Natural killer cell (primary cell): ENCODE measurements around the gene ARGLU1. TPM values are rescaled to one million over a fixed set of nuclear protein-coding genes. Genes with fewer than 3 reads are reported as not detected.

ENCODE experiments used
- ATAC-seq, 3 donors: fragments of 150-1000 bp in 2 of 3; fragments of 200-7000 bp in 1 of 3; cut with Tn5 transposase; 1 replicate in 1 of 3; 2 replicates in 2 of 3; pipeline ENCODE4 v1.10.0; 2021; ENCODE audit warnings: mild to moderate bottlenecking in 2 of 3, moderate library complexity in 2 of 3
- DNase-seq, 2 donors: peaks; one replicate each; pipeline versions ENCODE4 v3.0.0 to v3.0.0-alpha.2; 2013 to 2021; ENCODE audit warnings: mixed read lengths in 1 of 2
- H3K27ac ChIP-seq: one replicate; pipeline ENCODE4 v1.5.1; 2013; ENCODE audit warnings: mild to moderate bottlenecking, low read length
- H3K27me3 ChIP-seq: one replicate; pipeline ENCODE4 v1.6.1; 2013; ENCODE audit warnings: low read length; ENCODE audit not compliant: control insufficient read depth, insufficient read depth
- H3K36me3 ChIP-seq: one replicate; pipeline ENCODE4 v1.6.1; 2013; ENCODE audit warnings: low read length; ENCODE audit not compliant: control insufficient read depth, insufficient read depth
- H3K4me1 ChIP-seq: one replicate; pipeline ENCODE4 v1.6.1; 2013; ENCODE audit warnings: low read length; ENCODE audit not compliant: control insufficient read depth, insufficient read depth
- H3K4me3 ChIP-seq: one replicate; pipeline ENCODE4 v1.5.1; 2013; ENCODE audit warnings: low read length
- H3K9me3 ChIP-seq: one replicate; pipeline ENCODE4 v1.6.1; 2013; ENCODE audit warnings: low read length; ENCODE audit not compliant: control insufficient read depth, insufficient read depth
- H3K27ac Mint-ChIP-seq, 2 donors: one replicate each; pipeline ENCODE4 v1.8.0; 2022; ENCODE audit warnings: mild to moderate bottlenecking in 2 of 2, mixed read lengths in 2 of 2, moderate library complexity in 1 of 2
- H3K27me3 Mint-ChIP-seq, 2 donors: one replicate each; pipeline ENCODE4 v1.8.0; 2022; ENCODE audit warnings: low read depth in 2 of 2, mixed read lengths in 2 of 2
- H3K36me3 Mint-ChIP-seq: one replicate; pipeline ENCODE4 v1.8.0; 2022; ENCODE audit warnings: mixed read lengths
- H3K4me1 Mint-ChIP-seq, 2 donors: one replicate each; pipeline ENCODE4 v1.8.0; 2022; ENCODE audit warnings: mixed read lengths in 2 of 2
- H3K4me3 Mint-ChIP-seq: one replicate; pipeline ENCODE4 v1.8.0; 2022; ENCODE audit warnings: mild to moderate bottlenecking, moderate library complexity, mixed read lengths
- H3K9me3 Mint-ChIP-seq, 2 donors: one replicate each; pipeline ENCODE4 v1.8.0; 2022; ENCODE audit warnings: mixed read lengths in 2 of 2
- CTCF ChIP-seq: fragments of 200-600 bp; IDR thresholded peaks from one replicate; pipeline ENCODE4 v1.8.0; 2022; ENCODE audit warnings: antibody characterized with exemption
- WGBS: methylation state at CpG from one replicate; pipeline ENCODE4 v1.1.7; 2013; ENCODE audit warnings: missing lambda C conversion rate; ENCODE audit not compliant: insufficient coverage; 5-methylcytosine and 5-hydroxymethylcytosine counted together
- intact Hi-C: fragments of 100-400 bp; cut with micrococcal nuclease; formaldehyde crosslinking; loops from one replicate; pipeline ENCODE4 v1.14.2; 2022
- total RNA-seq, 4 donors: library from RNA; stranded (reverse); fragments of 120-200 nt in 1 of 4; gene quantifications; one replicate each; pipeline versions ENCODE4 v1.2.3 to v1.2.4, GENCODE V29; 2013 to 2022

ARGLU1 gene
- total RNA-seq, 3 donors from 2014 or later (not counting 1 experiment from before 2014, with no cell fraction given), result 158 to 179 (median 161) TPM

- H3K27me3 ChIP-seq, result peaks cover 33% of the 10 kb centered on the region
- Mint-ChIP-seq H3K27ac (no peak overlapping the region), H3K27me3 (peaks cover 37 to 77% of the 10 kb centered on the region in 2 donors)
Measured at GRCh38 chr13:106530171-106530851, 37.6 kb downstream of the ARGLU1 start.

GRCh38 chr13:106529415-106530170, 38.3 kb downstream of the ARGLU1 start:
- peaks cover 33% of the 10 kb centered on the region for H3K27me3 ChIP-seq
- TF ChIP-seq CTCF, result no peak
- H3K27ac Mint-ChIP-seq, result no peak overlapping the region
- H3K27me3 Mint-ChIP-seq, result peaks cover 39 to 77% of the 10 kb centered on the region in 2 donors
- no peaks in the 10 kb centered on the region for H3K36me3 Mint-ChIP-seq
- intact Hi-C loops, result loop anchor here (10.0 kb wide), 1 partner anchor 1955 kb away; no protein-coding TSS in a partner anchor
- H3K4me3 ChIP-seq, result no peak overlapping the region
- H3K36me3 ChIP-seq, result no peaks in the 10 kb centered on the region
- H3K9me3 ChIP-seq, result no peaks in the 10 kb centered on the region
- no peak overlapping the region for H3K27ac ChIP-seq
- peaks cover 16% of the 10 kb centered on the region for H3K4me1 ChIP-seq
- 83% methylated on average over 8 of the region's 8 CpGs for WGBS
- H3K4me3 Mint-ChIP-seq, result no peak overlapping the region
- DNase-seq, result no peak
- ATAC-seq, result no peak
- H3K9me3 Mint-ChIP-seq, result no peaks in the 10 kb centered on the region
- peaks cover 8 to 12% of the 10 kb centered on the region in 2 donors for H3K4me1 Mint-ChIP-seq

More at GRCh38 chr13:106530171-106530851, 37.6 kb downstream of the ARGLU1 start:
- Histone ChIP-seq H3K9me3 (no peaks in the 10 kb centered on the region), H3K36me3 (no peaks in the 10 kb centered on the region), H3K4me3 (no peak overlapping the region), H3K4me1 (peaks cover 19% of the 10 kb centered on the region), H3K27ac (no peak overlapping the region)
- 95% methylated on average over 9 of the region's 11 CpGs for WGBS
- TF ChIP-seq CTCF, result no peak
- peaks cover 8 to 12% of the 10 kb centered on the region in 2 donors for H3K4me1 Mint-ChIP-seq
- ATAC-seq (no peak), DNase-seq (no peak)
- no peak overlapping the region for H3K4me3 Mint-ChIP-seq
- intact Hi-C loops, result loop anchor here (10.0 kb wide), 1 partner anchor 1956 kb away; no protein-coding TSS in a partner anchor
- H3K9me3 Mint-ChIP-seq, result no peaks in the 10 kb centered on the region
- H3K36me3 Mint-ChIP-seq, result no peaks in the 10 kb centered on the region

GRCh38 chr13:106528718-106529414, 39.1 kb downstream of the ARGLU1 start:
- TF ChIP-seq CTCF, result no peak
- ATAC-seq (no peak), DNase-seq (no peak)
- Histone ChIP-seq H3K27ac (no peak overlapping the region), H3K27me3 (peaks cover 29% of the 10 kb centered on the region), H3K9me3 (no peaks in the 10 kb centered on the region), H3K4me3 (no peak overlapping the region), H3K36me3 (no peaks in the 10 kb centered on the region), H3K4me1 (peaks cover 10% of the 10 kb centered on the region)
- Mint-ChIP-seq H3K27me3 (peaks cover 39 to 79% of the 10 kb centered on the region in 2 donors), H3K36me3 (no peaks in the 10 kb centered on the region), H3K4me1 (peaks cover 7 to 11% of the 10 kb centered on the region in 2 donors), H3K9me3 (no peaks in the 10 kb centered on the region), H3K4me3 (no peak overlapping the region), H3K27ac (no peak overlapping the region)
- intact Hi-C loops, result no loop called here
- whole genome bisulfite sequencing, result 91% methylated on average over 7 of the region's 7 CpGs
